DMS 273 treated with DMSO at 0.1 percent for 48 hours (cell line): Measurements from ENCODE around the gene PLD5.
"Not testable (repeated sequence)": the region's sequence is repeated elsewhere in the genome, so short reads cannot be mapped to it uniquely, and the experiment has no call there.

Experiments used
- DNase-seq: peaks from one replicate; lab custom pipeline; 2025; lab: John Stamatoyannopoulos, UW

Gene PLD5

DNA sequence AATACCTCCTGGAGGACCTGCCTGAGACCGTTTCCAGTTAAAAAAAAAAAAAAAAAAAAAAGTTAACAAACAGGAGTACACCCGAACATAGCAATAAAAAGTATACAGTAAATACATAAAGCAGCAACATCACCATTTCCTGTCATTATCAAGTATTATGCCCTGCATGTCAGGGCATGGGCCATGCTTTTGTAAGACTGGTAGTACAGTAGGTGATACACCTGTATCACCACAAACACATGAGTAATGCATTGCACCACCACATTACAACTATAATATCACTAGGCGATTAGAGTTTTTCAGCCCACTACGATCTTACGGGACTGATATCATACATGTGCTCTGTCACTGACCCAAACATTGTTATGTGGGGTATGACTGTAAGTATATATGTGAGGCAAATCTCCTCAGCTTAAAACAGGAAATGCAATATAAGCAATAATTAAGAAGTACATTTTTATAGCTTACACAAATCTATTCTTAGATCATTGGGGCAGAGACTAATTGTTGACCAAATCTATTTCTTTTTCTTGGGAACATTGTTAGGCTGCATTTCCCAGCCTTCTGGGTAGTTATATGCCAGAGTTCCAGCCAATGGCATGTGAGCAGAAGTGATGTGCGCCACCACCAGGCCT lies 98.1 kb downstream of the PLD5 start:
- no peak for DNase-seq

DNA sequence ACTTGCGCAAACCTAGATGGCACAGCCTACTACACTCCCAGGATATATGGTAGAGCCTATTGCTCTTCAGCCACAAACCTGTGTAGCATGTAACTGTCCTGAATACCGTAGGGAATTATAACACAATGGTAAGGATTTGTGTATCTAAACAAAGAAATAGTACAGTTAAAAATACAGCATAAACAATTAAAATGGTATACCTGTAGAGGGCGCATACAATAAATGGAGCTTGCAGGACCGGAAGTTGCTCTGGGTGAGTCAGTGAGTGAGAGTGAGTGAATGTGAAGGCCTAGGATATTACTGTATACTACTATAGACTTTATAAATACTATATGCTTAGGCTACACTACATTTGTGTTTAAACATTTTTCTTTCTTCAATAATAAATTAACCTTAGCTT lies 99.3 kb downstream of the PLD5 start:
- DNase-seq, result no peak

DNA sequence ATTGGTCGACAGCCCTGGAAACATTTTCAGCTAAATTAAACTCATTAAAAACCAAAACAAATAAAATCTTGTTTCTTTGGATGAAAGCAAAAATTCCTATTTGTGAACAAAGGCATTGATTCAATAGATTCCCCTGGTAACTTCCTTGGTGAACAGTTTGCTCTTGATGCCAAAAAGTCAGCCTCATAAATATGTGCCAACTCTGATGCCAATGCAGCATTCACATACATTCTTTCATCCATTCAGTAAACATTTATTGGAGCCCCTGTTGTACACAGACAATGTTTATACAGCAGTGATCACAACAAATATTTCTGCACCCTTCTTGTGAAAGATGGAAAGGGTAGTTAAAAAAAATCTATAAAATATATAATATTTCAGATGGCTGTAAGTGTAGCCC lies 107.8 kb downstream of the PLD5 start:
- DNase-seq, result no peak

DNA sequence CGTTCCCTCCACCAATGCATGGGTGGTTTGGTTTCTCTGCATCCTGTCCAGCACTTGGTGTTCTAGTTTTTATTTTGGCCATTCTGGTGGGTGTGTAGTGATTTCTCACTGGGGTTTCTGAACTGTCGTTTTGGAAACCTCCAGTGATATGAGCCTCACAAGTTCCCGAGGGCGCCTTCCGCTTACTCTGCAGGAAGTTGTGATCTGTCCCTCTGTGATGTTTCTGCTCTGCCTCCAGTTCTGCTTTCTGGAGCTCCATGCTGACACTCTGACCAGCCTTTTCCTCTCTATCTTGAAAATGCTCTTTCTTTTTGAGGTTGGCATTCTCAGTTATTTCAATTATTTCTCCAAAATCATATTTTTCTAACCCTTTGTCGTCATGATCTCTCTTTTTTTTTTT lies 111.6 kb downstream of the PLD5 start:
- DNase-seq, result no peak

DNA sequence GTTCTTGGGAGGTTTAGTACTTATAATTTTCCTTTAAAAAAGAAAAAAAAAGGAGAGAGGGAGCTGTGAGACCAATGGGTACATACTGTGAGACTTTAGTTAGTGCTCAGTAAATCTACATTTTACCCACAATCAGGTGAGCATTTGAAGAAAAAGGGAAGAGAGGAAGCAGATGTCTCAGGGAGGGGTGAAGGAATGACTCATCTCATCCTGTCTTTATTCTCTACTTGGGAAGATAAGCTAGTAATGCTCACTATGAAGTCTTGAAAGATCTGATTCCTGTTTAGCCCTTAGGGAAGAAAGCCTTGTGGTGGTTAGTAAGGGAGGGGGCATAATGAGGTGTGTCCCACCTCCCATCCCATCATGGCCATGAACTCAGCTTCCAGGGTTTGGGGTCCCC lies 112.6 kb downstream of the PLD5 start:
- no peak for DNase-seq

DNA sequence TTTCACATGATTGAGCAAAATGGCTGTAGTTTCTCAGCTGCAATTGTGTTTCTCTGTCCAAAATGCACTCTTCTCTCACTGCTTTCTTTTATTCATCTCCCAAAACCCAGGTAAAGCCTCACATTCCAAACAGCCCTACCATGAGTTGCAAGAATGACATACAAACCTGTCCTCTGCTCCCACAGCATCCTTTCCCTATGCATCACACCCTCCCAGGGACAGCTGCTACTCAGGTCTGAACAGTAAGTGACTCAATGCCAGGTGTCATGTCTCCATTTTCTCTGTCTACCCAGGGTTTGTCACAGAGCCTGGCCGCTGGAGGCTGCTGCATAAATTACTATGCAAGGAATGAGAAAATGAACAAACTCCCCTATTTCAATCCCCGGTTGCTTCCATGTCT lies 118.5 kb downstream of the PLD5 start:
- no peak for DNase-seq

DNA sequence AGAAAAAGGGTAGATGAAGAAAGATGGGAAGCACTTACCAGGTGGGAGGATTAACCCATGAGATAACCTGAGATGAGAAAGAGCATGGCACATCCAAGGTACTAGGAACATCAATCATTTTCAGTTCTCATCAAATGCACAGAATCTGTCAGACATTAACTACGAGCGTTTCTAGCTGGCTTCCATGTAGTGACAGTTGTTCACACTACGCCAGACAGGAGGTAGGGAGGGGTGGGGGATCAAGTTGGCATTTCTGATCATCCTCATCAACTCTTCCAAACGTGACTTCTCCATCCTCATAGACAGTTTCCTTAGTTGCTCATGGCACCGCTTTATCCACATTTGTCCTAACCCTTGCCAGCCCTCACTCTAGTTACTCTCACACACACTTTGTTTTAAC lies 120.2 kb downstream of the PLD5 start:
- DNase-seq, result no peak

DNA sequence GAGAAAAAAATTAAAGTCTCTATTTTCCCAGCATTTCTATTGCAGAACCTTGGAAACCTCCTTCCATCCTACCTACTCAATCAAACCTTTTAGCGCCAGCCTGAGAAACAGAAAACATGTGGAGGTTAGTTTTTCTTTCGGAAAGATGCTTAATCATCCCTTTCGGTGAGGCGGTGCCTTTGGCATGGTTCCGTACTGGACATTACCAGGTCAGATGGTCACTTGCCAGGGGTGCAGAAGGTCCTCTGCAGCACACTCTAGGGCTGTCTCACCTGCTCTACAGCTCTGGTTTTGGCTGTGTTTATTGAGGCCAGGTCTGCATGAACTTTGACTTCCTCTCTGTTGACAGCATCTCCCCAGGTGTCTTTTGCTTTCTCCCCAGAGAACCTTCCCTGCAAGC lies 121.5 kb downstream of the PLD5 start:
- DNase-seq, result no peak

DNA sequence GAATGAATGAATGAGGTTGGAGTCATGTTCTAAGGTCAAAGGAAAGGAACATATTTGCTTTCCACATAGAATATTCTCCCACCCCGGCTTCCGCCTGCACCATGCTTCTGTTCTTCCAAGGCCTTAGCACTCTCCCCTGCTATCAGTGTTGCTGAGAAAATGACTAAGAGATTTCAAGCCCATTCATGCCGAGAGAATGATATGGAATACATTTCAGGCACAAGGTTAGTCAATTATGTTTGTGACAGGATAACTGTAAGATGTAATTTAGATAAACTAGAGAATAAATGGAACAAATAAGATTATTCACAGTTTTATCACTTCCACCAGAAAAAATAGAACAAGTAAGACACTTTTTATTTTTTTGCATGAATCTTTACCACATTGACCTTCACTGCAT lies 122.6 kb downstream of the PLD5 start:
- DNase-seq, result no peak

DNA sequence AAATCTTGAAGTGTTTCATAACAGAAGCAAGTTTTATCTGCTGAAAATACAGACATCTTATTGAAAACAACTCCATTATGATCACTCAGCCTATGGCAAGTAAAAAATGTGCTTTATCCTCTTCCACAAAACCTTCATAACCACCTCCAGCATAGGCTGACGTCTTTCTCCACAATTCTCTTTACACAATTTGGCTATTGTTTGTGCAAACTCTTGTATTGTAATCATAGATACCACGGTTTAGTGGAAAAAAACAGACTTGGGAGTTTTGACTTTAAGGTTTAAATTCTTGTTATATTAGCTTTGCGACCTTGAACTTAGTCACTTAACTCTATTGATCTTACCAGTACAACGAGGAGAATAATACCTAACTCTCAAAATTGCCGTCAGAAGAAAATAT lies 126.1 kb downstream of the PLD5 start:
- DNase-seq, result no peak

DNA sequence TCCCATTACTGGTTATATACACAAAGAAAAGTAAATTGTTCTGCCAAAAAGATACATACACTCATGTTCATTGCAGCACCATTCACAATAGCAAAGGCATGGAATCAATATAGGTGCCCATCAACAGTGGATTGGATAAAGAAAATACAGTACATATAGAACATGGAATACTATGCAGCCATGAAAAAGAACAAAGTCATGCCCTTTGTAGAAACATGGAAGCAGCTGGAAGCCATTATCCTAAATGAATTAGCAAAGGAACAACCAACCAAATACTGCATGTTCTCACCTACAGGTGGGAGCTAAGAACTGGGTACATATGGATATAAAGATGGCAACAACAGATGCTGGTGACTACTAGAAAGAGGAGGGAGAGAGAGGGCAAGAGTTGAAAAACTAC lies 132.6 kb downstream of the PLD5 start:
- no peak for DNase-seq

DNA sequence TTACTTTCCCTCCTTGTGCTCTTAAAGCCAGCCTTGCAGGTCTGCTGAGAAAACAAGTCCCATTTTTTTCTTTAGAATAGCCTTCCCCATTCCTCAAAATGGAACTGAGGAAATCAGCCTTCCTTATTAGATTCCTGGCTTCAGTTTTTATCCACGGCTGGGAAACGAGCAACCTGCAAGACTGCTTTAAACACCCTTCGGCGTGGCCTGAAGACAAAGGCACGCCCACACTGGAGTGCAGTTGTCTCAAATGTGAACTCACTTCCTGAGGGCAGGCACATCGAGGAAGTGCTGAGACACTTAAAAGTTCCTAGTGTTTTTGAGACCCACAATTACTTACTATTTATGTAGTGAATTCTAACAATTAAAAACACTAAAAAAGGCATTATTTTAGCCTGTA lies 148.4 kb downstream of the PLD5 start:
- not testable (repeated sequence) for DNase-seq

DNA sequence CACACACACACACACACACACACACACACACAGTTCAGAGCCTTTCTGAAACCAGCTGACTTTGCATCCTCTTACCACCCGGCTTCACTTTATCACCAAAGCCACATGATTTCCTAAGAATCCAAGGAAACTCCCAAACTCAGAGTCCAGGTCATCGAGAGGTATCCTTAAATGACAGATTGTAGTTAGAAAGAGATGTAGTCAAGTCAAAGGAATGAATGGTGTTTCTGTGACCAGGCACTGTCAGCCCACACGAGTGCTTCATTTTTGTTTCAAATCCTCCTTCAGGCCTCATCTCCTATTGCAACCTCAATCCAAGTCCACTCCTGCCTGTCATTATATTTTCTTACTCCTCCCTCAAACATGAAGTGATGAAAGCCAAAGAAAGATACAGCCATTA lies 174.1 kb downstream of the PLD5 start:
- not testable (repeated sequence) for DNase-seq

DNA sequence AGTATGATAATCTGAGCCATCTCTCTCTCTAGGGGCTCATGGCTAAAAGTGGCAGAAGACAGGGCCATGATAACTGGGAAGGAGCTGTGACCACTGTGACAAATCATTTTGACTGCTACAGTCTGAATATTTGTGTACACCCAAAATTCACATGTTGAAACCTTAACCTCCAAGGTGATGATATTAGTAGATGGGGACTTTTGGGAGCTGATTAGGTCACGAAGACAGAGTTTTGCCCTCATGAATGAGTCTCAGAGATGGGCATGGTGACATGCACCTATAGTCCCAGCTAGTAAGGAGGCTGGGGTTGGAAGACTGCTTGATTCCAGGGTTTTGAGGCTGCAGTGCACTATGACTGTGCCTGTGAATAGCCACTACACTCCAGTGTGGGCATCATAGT lies 174.9 kb downstream of the PLD5 start:
- no peak for DNase-seq

DNA sequence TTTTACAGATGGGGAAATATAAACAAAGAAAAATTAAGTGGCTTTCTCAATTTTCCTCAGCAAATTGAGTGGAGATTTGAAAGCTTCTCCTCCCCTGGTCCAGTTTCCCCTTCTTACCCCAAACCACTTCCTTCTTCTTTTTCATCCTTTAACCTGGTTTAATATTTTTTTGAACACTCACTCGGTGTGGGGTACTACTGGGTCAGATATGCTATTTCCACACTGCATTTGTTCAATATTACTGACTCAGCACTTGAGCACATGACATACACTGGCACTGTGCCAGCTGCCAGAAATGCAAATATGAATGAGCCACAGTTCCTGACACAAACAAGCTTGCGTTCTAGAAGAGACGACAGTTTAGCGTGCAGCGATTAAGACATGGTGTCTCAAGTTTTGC lies 193.6 kb downstream of the PLD5 start:
- DNase-seq, result not testable (repeated sequence)

DNA sequence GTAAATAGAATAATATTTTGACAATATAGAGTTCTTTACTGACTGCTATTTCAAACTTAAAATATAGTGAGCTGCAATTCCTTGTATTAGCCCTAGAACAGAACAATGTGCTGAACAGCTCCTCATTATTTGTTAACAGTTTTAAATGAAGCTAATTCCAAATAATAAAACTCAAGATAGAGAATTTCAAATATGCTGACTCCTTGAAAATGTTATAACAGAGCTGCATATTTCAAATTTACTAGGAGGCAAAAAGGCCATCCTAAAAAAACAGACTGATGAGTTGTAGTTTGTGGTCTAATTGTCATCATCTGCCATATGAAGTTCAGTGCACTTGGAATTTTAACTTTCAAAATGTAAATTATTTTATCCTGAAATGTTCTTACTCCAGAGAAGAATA lies 197.1 kb downstream of the PLD5 start:
- not testable (repeated sequence) for DNase-seq

DNA sequence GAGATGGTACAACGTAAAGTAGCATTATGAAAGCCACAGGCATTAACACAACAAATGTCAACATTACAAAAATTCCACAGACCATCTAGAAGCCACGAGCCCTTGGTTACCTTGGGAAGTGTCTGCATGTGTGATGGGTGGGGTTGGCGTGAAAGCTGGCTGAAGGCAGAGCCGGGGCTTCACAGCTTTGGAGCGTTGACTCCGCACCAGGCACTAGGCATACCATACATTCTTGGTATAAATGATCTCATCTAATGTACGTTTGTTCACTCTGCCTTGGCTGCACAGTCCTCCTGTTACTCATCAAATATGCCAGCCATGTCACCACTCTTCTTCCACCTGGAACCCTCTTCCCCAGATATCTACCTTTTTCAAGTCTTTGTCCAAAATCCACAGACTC lies 202.5 kb downstream of the PLD5 start:
- not testable (repeated sequence) for DNase-seq

DNA sequence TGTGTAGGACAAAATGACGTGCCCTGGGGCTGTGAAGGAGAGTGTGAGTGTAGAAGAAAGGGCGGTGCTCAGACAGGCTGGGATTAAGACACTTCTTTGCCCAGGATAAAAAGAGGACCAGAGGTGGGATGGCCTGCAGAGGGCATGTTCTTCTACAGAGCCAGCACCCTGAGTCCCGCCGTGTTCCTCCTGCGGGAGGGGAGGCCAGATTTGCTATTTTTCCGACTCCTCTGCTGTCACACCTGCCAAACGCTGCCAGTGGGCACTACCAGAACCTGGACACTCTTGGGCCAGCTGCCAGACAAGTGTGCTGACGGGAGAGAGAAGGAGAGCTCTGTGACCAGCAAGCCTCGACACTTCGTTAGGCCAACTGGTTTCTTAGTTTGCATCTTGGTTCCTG lies 206.4 kb downstream of the PLD5 start:
- no peak for DNase-seq

DNA sequence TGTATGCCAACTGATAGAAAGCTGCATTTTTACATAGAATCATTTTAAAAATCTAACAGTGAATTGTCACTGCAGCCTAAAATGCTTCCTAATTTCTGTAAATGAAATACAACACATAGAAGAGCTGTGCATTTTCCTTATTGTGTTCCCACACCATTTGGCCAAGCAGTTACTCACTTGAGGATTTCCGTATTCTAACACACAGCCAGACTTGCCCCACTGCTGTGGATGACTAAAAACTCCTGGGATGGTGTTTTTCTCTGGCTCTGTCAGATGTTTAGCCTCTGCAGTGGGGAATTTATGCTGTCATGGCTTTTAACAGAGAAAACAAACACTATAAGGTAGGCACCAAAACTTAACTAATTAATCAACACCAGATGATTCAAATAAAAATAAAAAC lies 209.6 kb downstream of the PLD5 start:
- DNase-seq, result not testable (repeated sequence)

DNA sequence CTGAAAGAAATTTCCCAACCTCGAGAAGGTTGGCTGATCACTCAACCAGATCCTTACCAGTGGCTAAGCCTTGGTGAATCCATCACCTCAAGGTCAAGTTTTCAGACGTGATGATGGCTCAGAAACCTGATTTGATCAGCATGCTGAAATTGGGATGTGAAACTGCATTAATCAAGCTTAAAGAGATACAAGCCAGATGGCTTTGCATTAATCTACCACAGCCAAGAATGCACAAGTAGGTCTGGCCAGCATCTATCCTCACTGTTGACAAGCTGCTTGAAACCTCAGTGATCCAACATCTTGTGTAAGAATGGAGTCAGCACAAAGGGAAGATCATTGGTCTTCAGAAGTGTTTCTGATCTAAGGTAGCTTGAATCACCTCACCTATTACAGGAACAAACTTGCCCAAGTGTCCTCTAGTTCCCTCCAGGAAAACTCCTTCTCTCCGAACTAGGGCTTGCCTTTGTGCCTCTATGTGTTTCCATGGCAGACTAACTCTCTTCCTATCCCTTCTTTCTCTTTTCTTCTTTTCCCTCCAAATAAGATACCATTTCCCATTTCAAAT lies 210.3 kb downstream of the PLD5 start:
- not testable (repeated sequence) for DNase-seq

DNA sequence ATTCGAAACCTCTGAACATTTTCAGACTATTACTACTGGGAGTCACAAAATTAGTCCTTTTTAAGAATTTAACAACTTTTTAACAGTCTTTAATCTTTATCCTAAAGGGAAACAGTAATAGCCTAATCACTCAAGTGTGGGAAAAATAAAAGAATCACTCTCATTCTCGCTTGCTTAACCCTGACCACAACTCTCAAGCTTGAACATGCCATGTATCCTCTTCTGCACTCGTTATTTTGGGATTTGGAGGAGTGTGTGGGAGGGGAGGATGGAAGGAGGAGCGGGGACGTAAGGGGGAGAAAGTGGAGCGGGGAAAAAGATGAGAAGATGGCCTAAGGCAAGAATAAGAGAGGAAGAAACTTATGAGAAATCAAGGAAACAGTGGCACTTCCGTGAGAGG lies 215.8 kb downstream of the PLD5 start:
- DNase-seq, result not testable (repeated sequence)

DNA sequence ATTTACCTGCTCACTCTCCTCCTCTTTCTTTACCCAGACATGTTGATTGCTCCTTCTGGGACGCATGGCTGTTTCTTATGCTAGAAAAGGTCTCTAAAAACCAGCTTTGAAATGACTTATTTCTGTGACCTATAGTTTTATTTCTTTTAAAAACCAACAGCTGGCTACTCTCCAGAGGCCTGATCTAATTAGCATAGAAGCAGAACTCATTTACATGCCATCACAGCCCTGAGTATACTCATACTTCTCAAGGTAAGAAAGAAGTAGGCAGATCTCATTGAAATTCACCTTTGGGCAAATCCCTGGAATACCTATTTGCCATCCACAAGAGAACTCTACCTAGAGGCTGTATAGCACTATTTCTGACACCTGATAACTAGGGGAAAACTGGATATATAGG lies 230.7 kb downstream of the PLD5 start:
- not testable (repeated sequence) for DNase-seq

DNA sequence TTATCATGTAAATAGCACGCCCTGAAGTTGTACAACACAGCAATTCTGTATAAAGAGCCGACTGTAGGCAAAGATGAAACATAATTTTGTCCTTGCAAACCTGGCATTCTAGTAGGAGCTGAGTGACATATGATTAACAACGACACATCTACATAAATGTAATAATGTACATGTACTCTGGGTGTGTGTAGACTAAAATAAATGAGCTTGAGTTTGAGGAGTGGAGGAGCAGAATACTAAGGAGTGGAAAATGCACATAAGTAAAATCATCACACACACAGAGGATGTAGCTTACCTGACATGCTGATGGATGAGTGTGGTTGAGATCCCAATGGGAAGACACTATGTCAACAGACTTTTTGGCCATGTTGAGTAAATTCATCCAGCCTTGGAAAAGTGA lies 236.4 kb downstream of the PLD5 start:
- not testable (repeated sequence) for DNase-seq

DNA sequence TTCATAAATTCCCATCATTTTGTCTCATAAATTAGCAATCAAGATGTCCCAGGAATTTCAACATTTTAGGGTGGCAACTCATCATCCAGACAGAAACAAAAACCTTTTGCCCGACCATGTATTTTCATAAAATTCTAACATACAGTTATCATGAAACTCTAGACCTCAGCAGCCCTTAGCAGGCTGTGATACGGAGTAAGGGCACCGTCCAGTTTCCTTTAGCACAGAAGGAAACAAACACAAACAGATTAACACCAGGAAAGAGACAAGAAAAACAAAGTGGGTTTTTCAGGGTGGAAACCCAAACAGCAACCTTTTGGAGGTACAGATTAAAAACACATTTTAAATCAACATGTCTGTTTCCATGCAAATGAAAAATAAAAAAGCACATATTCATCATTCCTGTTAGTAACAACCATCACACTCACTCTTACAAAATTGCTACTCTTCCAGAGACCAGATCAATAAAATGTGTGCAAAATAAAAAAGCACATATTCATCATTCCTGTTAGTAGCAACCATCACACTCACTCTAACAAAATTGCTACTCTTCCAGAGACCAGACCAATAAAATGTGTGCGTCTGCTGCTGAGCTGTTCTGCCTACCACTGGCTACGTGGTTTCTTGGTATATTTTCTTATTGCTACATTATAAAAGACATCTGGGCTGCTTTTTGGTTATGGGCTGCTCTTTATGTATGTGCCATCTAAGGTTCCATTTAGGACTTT lies 241.6 kb downstream of the PLD5 start:
- DNase-seq, result not testable (repeated sequence)
